ENCODE data around the gene PARP16. TPM values are rescaled to one million over a fixed set of nuclear protein-coding genes. Genes with fewer than 3 reads are reported as not detected.

Gene PARP16
- total RNA-seq, 2 experiments from 2014 or later, result 17.9 to 20.1 TPM

DNA sequence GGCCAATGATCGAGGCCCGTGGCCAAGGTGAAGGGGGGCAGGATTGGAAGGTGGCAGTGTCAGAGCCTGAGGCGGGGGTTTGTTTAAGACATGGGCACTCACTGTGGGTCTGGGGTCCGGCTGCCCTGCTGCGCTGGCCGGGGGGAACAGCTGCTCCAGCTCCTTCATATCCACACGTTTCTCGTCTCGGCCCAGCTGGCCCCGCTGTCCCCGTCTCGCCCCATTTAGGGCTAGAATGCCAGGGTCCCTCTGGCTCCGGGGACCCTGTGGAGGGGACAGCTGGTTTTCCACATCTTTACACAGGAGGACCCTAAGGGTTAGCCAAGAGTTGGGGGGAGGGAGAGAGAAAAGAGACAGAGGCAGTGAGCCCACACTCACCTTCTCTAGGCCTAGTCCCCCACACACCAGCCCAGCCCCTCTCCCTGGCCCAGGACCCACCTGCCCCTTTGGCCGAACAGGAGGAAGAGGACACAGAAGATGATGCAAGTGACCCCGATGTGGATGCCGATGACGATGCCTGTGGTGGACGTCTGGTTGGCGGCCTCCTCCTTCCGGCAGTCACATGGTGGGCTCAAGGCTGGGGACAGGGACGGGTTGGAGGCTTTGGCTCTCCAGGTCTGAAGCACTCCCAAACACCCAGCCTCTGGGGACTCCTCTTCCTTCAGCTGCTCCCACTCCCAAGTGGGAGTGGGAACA, 42.8 kb upstream of the PARP16 start:
- ChIA-PET POLR2A (no interaction called here), CTCF (interaction anchor here (0.6 to 1.2 kb wide), 3 partner anchors 10 to 158 kb away, joined by 3 to 7 read pairs (median 3); no protein-coding TSS in a partner anchor)
- ATAC-seq, result no peak
- H3K9me3 Mint-ChIP-seq (ENCODE audit: low read depth), result no peaks in the 10 kb centered on the region
- DNase-seq, result no peak
- H3K4me3 Mint-ChIP-seq, result no peak overlapping the region
- intact Hi-C loops (cut with DNase I, micrococcal nuclease), result no loop called here
- H3K4me1 Mint-ChIP-seq, result no peaks in the 10 kb centered on the region
- no peak overlapping the region for H3K27ac Mint-ChIP-seq
- peaks cover 7% of the 10 kb centered on the region for H3K27me3 Mint-ChIP-seq
- no peaks in the 10 kb centered on the region for H3K36me3 Mint-ChIP-seq (ENCODE audit: low read depth)

DNA sequence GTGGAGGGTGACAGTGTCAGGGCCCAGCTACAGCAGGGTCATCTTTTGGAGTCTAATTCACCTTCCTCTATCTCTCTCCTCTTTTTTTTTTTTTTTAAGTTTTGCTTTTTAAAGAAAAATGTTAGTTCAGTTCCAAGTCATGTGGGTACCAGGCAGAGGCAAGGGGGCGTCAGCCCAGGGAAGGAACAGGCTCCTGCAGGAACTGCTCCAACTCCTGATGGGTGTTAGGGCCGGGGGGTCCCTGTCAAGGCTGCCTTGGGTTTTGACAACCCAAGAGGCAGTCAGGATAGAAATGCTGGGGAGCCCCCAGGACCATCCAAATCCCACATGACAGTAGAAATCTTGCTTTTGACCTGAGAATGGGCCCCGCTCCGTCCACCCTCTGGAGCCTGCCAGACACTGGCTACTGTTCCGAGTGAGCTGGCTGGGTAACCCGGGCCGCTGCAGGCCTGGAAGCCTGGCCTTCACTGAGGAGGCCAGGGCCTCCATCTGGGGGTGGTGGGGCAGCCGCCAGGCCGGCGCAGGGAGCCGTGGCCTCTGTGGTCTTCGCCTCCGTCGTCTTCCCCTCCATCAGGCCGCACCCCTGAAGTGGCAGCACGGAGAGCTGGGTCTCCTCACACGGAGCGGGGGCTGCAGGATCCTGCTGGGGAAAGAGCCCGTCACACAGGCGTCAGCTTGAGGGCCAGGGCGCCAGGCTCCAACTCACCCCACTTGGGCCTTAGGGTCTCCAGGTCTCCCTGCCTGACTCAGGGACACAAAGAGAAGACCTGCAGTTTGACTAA, 42.0 kb upstream of the PARP16 start:
- no peak for ATAC-seq
- no peak overlapping the region for H3K27ac Mint-ChIP-seq
- POLR2A ChIA-PET, result no interaction called here
- peaks cover 5% of the 10 kb centered on the region for H3K27me3 Mint-ChIP-seq
- no peak for DNase-seq
- CTCF ChIA-PET, result interaction anchor here (0.7 to 1.2 kb wide), 2 partner anchors 9 to 55 kb away, joined by 3 to 7 read pairs; no protein-coding TSS in a partner anchor
- no peaks in the 10 kb centered on the region for H3K9me3 Mint-ChIP-seq (ENCODE audit: low read depth)
- no peak overlapping the region for H3K4me3 Mint-ChIP-seq
- no peaks in the 10 kb centered on the region for H3K4me1 Mint-ChIP-seq
- intact Hi-C loops (cut with DNase I, micrococcal nuclease), result no loop called here
- H3K36me3 Mint-ChIP-seq (ENCODE audit: low read depth), result no peaks in the 10 kb centered on the region

DNA sequence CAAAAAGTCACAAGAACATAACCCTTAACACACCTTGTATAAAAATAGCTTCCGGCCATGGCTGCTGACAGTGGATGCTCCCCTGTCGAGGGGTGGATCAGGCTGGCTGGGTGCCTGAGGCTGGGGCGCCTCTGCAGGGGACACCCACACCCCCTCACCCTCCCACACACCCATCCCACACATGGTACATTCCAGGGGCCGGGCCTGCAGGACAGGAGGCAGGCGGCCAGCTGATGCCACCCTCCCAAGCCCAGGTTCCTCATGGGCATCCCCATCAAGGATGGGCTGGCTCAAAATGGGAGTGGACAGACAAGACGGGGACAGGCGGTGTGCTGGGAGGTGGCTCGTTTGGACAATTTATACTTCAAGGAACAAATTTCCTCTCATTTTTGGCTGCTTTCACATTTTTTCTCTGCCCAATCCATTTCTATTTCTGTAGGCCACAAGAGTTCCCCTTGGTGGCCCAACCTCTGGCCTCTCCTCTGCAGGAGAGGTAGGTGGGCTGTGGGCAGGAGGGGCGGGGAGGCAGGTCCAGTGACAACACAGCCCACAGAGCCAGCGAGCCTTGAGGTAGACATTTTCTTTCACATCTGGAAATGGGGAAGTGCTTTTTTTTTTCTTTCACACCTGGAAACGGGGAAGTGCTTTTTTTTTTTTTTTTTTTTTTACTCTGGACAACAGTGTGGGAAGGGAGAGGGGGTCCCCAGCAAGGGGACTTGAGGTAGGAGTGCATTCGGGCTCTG, 41.1 kb upstream of the PARP16 start:
- POLR2A ChIA-PET, result no interaction called here
- H3K27me3 Mint-ChIP-seq, result peaks cover 5% of the 10 kb centered on the region
- H3K36me3 Mint-ChIP-seq (ENCODE audit: low read depth), result no peaks in the 10 kb centered on the region
- intact Hi-C loops (cut with DNase I, micrococcal nuclease), result no loop called here
- no peak overlapping the region for H3K27ac Mint-ChIP-seq
- no peaks in the 10 kb centered on the region for H3K4me1 Mint-ChIP-seq
- H3K4me3 Mint-ChIP-seq, result no peak overlapping the region
- no peaks in the 10 kb centered on the region for H3K9me3 Mint-ChIP-seq (ENCODE audit: low read depth)
- DNase-seq (no peak), ATAC-seq (no peak)
- CTCF ChIA-PET, result interaction anchor here (0.5 to 1.5 kb wide), 5 partner anchors 9 to 92 kb away, joined by 3 to 5 read pairs (median 4); no protein-coding TSS in a partner anchor

DNA sequence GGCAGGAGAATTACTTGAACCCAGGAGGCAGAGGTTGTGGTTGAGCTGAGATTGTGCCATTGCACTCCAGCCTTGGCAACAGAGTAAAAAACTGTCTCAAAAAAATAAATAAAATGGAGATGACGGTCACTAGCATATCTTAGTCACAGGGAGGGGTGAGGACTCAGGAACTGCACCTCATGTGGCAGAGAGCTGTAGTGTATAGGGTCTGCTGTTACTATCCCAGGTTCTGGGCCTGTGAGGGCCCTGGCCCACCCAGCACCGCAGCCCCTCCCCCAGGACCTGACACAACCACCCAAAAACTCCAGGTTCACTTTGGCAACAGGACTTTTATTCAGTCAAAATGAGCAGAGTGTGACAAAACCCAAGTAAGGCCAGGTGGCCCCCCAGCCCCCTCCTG, 40.1 kb upstream of the PARP16 start:
- ATAC-seq (no peak), DNase-seq (no peak)
- intact Hi-C loops (cut with DNase I, micrococcal nuclease), result no loop called here
- Mint-ChIP-seq H3K9me3 (ENCODE audit: low read depth) (no peaks in the 10 kb centered on the region), H3K27me3 (peaks cover 5% of the 10 kb centered on the region), H3K4me1 (no peaks in the 10 kb centered on the region), H3K36me3 (ENCODE audit: low read depth) (no peaks in the 10 kb centered on the region), H3K4me3 (no peak overlapping the region), H3K27ac (no peak overlapping the region)
- ChIA-PET CTCF (interaction anchor here (1.1 to 1.5 kb wide), 3 partner anchors 8 to 59 kb away, joined by 3 to 5 read pairs (median 4); no protein-coding TSS in a partner anchor), POLR2A (no interaction called here)

DNA sequence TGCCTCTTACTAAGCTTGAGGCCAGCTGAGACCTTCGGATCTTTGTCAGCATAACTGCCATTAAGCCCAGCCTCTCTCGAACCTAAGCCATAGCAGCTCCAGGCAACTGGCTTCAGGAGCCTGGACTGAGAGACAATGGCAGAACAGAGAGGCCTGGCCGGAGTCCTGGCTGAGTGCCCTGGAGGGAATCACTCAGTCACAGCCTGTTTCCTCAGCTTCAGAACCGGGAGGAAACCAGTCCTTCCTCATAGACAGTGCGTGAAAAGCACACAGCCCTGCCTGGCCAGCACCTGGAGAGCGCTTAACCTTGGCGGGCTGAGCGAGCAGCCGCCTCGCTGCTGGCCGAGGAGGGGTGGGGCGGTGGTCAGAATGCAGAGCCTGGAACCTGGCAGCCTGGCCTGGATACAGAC, 39.4 kb upstream of the PARP16 start:
- no peak for DNase-seq
- Mint-ChIP-seq H3K4me1 (no peaks in the 10 kb centered on the region), H3K9me3 (ENCODE audit: low read depth) (no peaks in the 10 kb centered on the region), H3K36me3 (ENCODE audit: low read depth) (no peaks in the 10 kb centered on the region), H3K4me3 (no peak overlapping the region), H3K27ac (no peak overlapping the region), H3K27me3 (peaks cover 5% of the 10 kb centered on the region)
- ATAC-seq, result no peak
- ChIA-PET POLR2A (no interaction called here), CTCF (interaction anchor here (0.7 to 1.5 kb wide), 3 partner anchors 12 to 109 kb away, joined by 3 read pairs; no protein-coding TSS in a partner anchor)
- intact Hi-C loops (cut with DNase I, micrococcal nuclease), result no loop called here

DNA sequence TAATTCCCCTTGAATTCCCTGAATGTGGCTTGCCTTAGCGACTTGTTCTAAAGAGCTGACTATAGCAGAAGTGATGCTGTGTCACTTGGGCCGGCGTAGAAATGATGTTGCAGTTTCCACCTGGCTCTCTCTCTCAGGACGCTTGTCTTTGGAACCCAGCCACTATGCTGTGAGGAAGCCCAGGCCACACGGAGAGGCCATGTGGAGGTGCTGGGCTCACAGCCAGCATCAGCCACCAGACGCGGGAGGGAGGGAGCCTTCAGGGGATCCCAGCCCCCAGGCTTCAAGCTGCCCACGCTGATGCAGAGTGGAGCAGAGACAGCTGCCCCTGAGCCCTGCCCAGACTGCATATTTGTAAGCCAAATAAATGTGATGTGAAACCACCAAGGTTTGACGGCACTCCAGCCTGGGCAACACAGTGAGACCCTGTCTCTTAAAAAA, 36.4 kb upstream of the PARP16 start:
- intact Hi-C loops (cut with DNase I, micrococcal nuclease), result no loop called here
- peaks cover 5% of the 10 kb centered on the region for H3K27me3 Mint-ChIP-seq
- POLR2A ChIA-PET, result no interaction called here
- H3K9me3 Mint-ChIP-seq (ENCODE audit: low read depth), result no peaks in the 10 kb centered on the region
- no peak overlapping the region for H3K4me3 Mint-ChIP-seq
- DNase-seq (no peak), ATAC-seq (no peak)
- CTCF ChIA-PET, result interaction anchor here (7.3 kb wide), 1 partner anchor 63 kb away, joined by 108 read pairs; no protein-coding TSS in a partner anchor
- no peaks in the 10 kb centered on the region for H3K36me3 Mint-ChIP-seq (ENCODE audit: low read depth)
- H3K27ac Mint-ChIP-seq, result no peak overlapping the region
- H3K4me1 Mint-ChIP-seq, result no peaks in the 10 kb centered on the region

DNA sequence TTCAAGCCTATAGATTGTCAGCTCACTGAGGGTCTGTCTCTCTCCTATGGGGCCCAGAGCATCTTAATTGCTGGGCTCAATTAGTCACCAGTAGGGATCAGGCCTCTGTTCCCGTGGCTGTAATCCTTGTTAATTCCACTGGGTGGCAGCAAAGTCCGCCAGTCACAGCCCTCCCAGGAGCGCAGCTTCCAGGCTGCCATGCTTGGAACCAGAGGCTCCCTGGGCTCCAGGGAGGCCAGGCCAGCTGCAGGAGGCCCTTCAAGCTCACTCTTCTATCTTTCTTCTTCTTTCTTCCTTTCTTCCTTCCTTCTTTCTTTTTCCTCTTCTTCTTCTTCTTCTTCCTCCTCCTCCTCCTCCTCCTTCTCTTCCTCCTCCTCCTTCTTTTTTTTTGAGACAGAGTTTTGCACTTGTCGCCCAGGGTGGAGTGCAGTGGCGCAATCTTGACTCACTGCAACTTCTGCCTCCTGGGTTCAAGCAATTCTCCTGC, 32.2 kb upstream of the PARP16 start:
- H3K4me3 Mint-ChIP-seq, result no peak overlapping the region
- H3K9me3 Mint-ChIP-seq (ENCODE audit: low read depth), result no peaks in the 10 kb centered on the region
- H3K27me3 Mint-ChIP-seq, result peaks cover 4% of the 10 kb centered on the region
- no peak overlapping the region for H3K27ac Mint-ChIP-seq
- no peaks in the 10 kb centered on the region for H3K4me1 Mint-ChIP-seq
- intact Hi-C loops (cut with DNase I, micrococcal nuclease), result loop anchor here (1.0 kb wide), 3 partner anchors 66 to 82 kb away; no protein-coding TSS in a partner anchor
- peak; percentile 100 for ATAC-seq
- CTCF ChIA-PET, result interaction anchor here (0.6 to 7.3 kb wide), 21 partner anchors 8 to 453 kb away, joined by 3 to 108 read pairs (median 4); partner anchors contain the start of gene PARP16
- POLR2A ChIA-PET, result interaction anchor here (1.0 to 1.8 kb wide), 3 partner anchors 14 to 70 kb away, joined by 4 to 12 read pairs (median 10); partner anchors contain the start of gene RNU5B-1
- DNase-seq, result peak; percentile 86
- no peaks in the 10 kb centered on the region for H3K36me3 Mint-ChIP-seq (ENCODE audit: low read depth)

DNA sequence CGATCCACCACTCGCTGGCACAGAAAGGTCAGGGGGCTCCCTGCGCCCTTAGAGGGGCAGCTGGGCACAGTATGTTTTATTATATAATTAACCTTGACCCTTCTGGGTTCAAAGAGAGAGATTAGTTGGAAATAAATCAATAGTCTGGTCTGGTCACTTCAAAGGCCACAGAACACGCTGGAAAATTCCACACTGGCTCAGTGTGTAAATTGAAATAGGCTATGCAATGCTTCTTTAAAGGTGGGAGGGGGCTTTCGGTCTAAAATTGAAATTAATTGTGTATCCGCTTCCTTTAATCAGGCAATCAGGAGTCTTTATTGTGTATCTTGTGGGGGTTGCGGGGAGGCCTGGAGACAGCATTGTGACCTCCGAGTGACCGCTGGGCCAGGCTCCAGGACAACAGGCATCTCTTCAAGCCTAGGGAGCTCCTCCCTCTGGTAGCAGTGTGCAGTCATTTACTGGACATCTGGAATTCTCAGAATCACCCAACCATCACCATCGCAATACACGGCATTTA, 25.8 kb upstream of the PARP16 start:
- Mint-ChIP-seq H3K36me3 (ENCODE audit: low read depth) (no peaks in the 10 kb centered on the region), H3K4me3 (no peak overlapping the region), H3K4me1 (no peaks in the 10 kb centered on the region), H3K27ac (no peak overlapping the region), H3K27me3 (peaks cover 4% of the 10 kb centered on the region), H3K9me3 (ENCODE audit: low read depth) (no peaks in the 10 kb centered on the region)
- no peak for DNase-seq
- ChIA-PET POLR2A (interaction anchor here (2.5 kb wide), 1 partner anchor 7 kb away, joined by 25 read pairs; the partner anchor contains the start of gene RNU5B-1), CTCF (interaction anchor here (0.6 to 1.6 kb wide), 3 partner anchors 66 to 197 kb away, joined by 3 to 4 read pairs (median 3); partner anchors contain the start of gene UBAP1L)
- ATAC-seq, result no peak
- intact Hi-C loops (cut with DNase I, micrococcal nuclease), result no loop called here

DNA sequence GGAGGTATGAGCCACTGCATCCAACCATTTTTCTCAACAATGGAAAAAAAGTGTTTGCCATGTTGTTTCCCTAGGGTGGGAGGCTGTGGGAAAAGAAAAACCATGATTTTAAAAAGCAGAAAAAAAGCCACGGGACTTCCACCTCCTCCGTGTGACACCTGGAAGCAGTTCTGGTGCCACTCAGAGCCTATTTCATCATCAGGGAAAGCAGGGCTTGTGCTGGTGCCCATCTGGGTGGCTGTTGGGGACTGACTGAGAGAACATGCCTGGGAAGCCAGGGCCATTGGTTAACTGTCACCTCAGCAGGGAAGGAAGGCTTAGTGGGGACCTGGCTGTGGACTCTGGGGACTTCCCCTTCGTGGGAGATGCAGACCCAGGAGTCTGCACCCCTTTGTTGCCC, 25.1 kb upstream of the PARP16 start:
- H3K4me3 Mint-ChIP-seq, result no peak overlapping the region
- peaks cover 4% of the 10 kb centered on the region for H3K27me3 Mint-ChIP-seq
- ChIA-PET CTCF (no interaction called here), POLR2A (no interaction called here)
- no peak for DNase-seq
- intact Hi-C loops (cut with DNase I, micrococcal nuclease), result no loop called here
- no peaks in the 10 kb centered on the region for H3K4me1 Mint-ChIP-seq
- no peaks in the 10 kb centered on the region for H3K9me3 Mint-ChIP-seq (ENCODE audit: low read depth)
- no peak overlapping the region for H3K27ac Mint-ChIP-seq
- no peaks in the 10 kb centered on the region for H3K36me3 Mint-ChIP-seq (ENCODE audit: low read depth)
- no peak for ATAC-seq

DNA sequence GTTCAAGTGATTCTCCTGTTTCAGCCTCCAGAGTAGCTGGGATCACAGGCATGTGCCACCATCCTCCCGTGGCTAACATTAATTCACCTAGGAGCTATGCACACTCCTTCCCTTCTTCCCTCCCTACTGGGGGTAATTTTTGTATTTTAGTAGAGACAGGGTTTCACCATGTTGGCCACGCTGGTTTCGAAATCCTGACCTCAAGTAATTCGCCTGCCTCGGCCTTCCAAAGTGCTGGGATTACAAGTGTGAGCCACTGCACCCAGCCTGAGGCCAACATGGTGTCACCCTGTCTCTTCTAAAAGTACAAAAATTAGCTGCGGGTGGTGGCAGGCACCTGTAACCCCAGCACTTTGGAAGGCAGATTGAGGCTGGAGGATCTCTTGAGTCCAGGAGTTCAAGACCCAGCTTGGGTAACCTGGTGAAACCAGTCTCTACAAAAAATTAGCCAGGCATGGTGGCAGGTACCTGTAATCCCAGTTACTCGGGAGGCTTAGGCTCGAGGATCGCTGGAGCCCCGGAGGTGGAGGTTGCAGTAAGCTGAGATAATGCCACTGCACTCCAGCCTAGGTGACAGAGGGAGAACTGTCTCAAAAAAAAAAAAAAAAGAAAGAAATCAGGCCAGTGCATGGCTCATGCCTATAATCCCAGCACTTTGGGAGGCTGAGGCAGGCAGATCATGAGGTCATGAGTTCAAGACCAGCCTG, 23.9 kb upstream of the PARP16 start:
- DNase-seq (no peak), ATAC-seq (no peak)
- POLR2A ChIA-PET, result interaction anchor here (0.5 kb wide), 1 partner anchor 72 kb away, joined by 4 read pairs; no protein-coding TSS in a partner anchor
- H3K27ac Mint-ChIP-seq, result no peak overlapping the region
- CTCF ChIA-PET, result interaction anchor here (0.5 kb wide), 1 partner anchor 9 kb away, joined by 3 read pairs; no protein-coding TSS in a partner anchor
- H3K36me3 Mint-ChIP-seq (ENCODE audit: low read depth), result no peaks in the 10 kb centered on the region
- no peaks in the 10 kb centered on the region for H3K9me3 Mint-ChIP-seq (ENCODE audit: low read depth)
- peaks cover 8% of the 10 kb centered on the region for H3K4me1 Mint-ChIP-seq
- no peak overlapping the region for H3K4me3 Mint-ChIP-seq
- intact Hi-C loops (cut with DNase I, micrococcal nuclease), result no loop called here
- peaks cover 4% of the 10 kb centered on the region for H3K27me3 Mint-ChIP-seq

Measured in activated CD4-positive, alpha-beta T cell treated with anti-CD3 and anti-CD28 coated beads for 36 hours (primary cell).